ENCODE data around the gene AMY2A.
"Not testable (repeated sequence)": the region's sequence is repeated elsewhere in the genome, so short reads cannot be mapped to it uniquely, and the experiment has no call there.

The AMY2A gene

GRCh38 chr1:103616994-103617477, at the start of gene AMY2A:
Gene AMY2A, plus strand, starts transcription at chr1:103617427. Its CDS starts 14 bp downstream, at chr1:103617441.
- DNase-seq, result not testable (repeated sequence)

GRCh38 chr1:103569493-103569892, 47.7 kb upstream of the AMY2A start:
- no peak for DNase-seq

- DNase-seq, result not testable (repeated sequence)
Observed at GRCh38 chr1:103571289-103571688, 45.9 kb upstream of the AMY2A start, which contains the start of gene AMY2B. Gene AMY2B, plus strand, starts transcription at chr1:103571589. Its CDS starts 14 bp downstream, at chr1:103571603.

DNA sequence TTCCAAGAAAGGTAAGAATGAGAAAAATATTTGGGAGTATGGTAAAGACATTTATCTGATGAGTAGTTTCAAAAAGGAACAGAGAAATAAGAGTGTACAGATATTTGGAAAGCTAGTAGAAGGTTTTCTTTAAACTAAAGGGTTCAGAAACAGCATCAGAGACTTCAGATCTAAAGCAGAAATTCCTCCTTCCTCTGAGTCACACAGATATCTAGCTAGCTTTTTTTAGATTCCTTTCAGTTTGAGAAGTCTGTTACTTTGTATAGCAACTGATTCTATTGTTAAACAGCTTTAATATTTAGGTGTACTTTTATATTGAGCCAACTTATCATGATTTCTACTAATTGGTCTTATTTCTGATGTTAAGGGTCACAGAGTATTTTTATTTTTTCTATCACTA, 41.2 kb upstream of the AMY2A start:
- DNase-seq, result no peak

DNA sequence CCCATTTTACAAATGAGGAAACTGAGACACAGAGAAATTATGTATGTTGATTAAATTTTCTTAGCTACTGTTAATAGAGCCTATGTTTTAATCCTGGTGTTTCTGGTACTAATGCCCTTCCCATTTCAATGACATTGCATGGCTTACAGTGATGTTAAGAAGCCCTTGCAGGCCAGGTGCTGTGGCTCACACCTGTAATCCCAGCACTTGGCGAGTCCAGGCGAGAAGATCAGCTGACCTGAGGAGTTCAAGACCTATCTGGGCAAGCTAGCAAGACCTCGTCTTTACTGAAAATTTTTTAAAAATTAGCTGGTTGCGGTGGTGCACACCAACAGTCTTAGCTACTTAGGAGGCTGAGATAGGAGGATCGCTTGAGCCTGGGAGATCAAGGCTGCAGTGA, 40.4 kb upstream of the AMY2A start:
- not testable (repeated sequence) for DNase-seq

DNA sequence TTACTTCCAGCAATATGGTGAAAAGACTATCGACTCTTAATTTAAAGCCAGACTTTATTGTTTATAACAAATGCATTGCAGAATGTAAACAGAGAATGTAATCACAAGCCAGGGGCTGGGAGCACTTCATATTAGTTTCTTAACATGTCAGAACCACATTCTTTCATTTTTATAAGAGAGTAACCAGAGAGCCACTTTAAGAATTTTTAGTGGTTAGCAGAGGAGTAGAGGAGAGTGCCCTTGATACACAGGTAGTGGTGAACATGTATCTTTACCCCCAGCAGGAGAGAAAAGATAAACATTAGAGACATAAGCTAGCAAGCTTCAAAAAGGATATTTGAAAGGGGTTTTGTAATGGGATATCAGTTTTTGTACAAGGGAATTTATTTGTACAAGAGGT, 34.8 kb upstream of the AMY2A start:
- DNase-seq, result no peak

GRCh38 chr1:103583887-103584286, 33.3 kb upstream of the AMY2A start:
- no peak for DNase-seq

GRCh38 chr1:103584537-103584936, 32.7 kb upstream of the AMY2A start:
- DNase-seq, result no peak

GRCh38 chr1:103602740-103603139, 14.5 kb upstream of the AMY2A start:
- not testable (repeated sequence) for DNase-seq

DNA sequence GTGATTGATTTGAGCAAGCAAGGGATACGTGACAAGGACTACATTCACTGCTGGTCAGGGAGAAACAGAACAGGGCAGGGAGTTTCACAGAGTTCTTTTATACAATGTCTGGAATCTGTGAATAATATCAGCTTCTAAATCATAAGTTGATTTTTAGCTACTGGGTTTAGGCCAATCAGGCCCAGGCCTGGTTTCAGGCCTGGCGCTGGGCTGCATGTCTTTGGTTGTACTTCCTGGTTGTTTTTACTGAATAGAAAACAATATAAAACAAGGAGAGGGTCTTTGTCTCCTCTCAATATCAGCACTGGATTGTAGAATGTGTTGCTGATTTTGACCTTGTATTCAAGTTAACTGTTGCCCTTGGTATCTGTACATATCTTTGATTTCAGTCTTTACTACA, 865 bp upstream of the AMY2A start:
- DNase-seq, result no peak

DNA sequence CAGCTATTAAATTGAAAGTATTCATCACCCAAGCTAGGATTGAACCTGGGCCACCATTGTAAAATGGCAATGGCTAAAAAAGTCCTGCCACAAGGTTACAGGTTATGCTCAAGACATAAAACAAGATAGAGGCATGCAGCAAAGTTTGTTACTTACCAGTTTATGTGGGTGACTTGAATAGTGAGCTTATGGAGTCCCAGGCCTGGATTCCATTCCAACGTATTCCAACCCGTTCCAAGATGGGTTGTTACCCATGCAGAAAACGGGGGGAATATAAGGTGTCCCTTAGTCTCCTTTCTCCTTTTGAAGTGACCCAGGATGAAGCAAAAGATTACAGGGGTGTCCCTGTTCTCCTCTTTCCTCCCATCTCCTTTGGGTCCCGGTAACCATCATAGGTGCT, 10.2 kb downstream of the AMY2A start:
- DNase-seq, result not testable (repeated sequence)

GRCh38 chr1:103641194-103641593, 24.0 kb downstream of the AMY2A start:
- not testable (repeated sequence) for DNase-seq

- DNase-seq, result not testable (repeated sequence)
Observed at GRCh38 chr1:103643908-103644307, 26.7 kb downstream of the AMY2A start.

DNA sequence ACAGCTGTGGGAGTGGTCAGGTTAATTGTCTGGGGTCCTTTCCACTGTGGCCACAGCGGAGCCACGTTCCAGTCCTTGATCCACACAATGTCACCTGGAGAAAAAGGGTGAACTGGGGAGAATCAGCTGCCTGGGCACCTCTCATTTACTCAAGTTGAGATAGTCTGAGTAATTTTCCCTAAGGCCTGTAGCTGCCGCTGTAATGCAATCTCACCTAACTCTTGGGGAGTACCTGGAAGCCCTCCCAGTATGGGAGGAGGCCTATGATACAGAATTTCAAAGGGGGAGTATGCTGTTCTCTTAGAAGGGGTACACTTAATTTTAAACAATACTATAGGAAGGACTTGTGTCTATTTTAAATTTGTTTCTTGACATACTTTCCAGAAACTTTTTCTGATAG, 33.1 kb downstream of the AMY2A start:
- not testable (repeated sequence) for DNase-seq

DNA sequence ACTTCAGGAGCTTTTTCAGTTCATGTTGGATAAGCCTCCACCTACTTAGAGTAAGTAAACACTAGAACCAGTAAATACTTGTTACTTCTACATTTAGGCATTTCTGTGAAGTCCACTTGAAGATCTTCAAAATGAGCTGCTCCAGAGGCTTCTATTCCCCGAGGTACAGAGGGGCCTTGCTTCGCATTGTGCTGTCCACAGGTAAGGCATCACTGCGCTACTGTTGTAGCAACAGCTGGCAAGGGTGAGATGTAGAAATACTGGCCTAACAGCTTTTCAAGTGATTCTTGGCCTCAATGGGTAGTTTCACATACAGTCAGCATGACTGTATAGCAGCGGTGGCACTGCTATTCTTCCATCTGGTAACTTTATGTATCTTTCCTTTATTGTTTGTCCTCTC, 33.7 kb downstream of the AMY2A start:
- DNase-seq, result not testable (repeated sequence)

- not testable (repeated sequence) for DNase-seq
Observed at GRCh38 chr1:103654133-103654532, 36.9 kb downstream of the AMY2A start.

GRCh38 chr1:103655460-103655859, 38.2 kb downstream of the AMY2A start, which contains the start of gene AMY1A:
Gene AMY1A, plus strand, starts transcription at chr1:103655760. Its CDS starts 571 bp downstream, at chr1:103656331.
- not testable (repeated sequence) for DNase-seq

Measured in NCI-H1417 treated with DMSO at 0.1 percent for 48 hours (cell line).